ENCODE results near the gene FRMD1. TPM values are rescaled to one million over a fixed set of nuclear protein-coding genes. Genes with fewer than 3 reads are reported as not detected.

Gene FRMD1
- total and polyA plus RNA-seq, 5 experiments from 2014 or later = not detected

GRCh38 chr6:168061269-168062210 is 17.5 kb downstream of the FRMD1 start:
- Mint-ChIP-seq H3K4me3 (no peak overlapping the region), H3K27me3 (peaks cover 0 to 3% (median 0%) of the 10 kb centered on the region in 5 donors), H3K9me3 (peaks cover 0 to 2% (median 0%) of the 10 kb centered on the region in 9 donors), H3K36me3 (no peaks in the 10 kb centered on the region), H3K27ac (peak overlapping the region in 2 of 10 donors; percentile 21 to 57), H3K4me1 (peaks cover 0 to 2% (median 0%) of the 10 kb centered on the region in 4 donors)
- no peak for ATAC-seq
- DNase-seq = no peak
- POLR2A ChIA-PET = no interaction called here

GRCh38 chr6:168060521-168060931 is 18.5 kb downstream of the FRMD1 start:
- POLR2A ChIA-PET = no interaction called here
- Mint-ChIP-seq H3K4me3 (no peak overlapping the region), H3K4me1 (peaks cover 0 to 2% (median 0%) of the 10 kb centered on the region in 4 donors), H3K27ac (no peak overlapping the region), H3K36me3 (no peaks in the 10 kb centered on the region), H3K27me3 (peaks cover 0 to 2% (median 0%) of the 10 kb centered on the region in 5 donors), H3K9me3 (peaks cover 0 to 2% (median 0%) of the 10 kb centered on the region in 9 donors)
- DNase-seq (no peak), ATAC-seq (no peak)

GRCh38 chr6:168058691-168059551 is 20.1 kb downstream of the FRMD1 start:
- DNase-seq (no peak), ATAC-seq (no peak)
- no peak overlapping the region for H3K27ac Mint-ChIP-seq
- no peak overlapping the region for H3K4me3 Mint-ChIP-seq
- peaks cover 0 to under 1% (median 0%) of the 10 kb centered on the region in 9 donors for H3K9me3 Mint-ChIP-seq
- H3K36me3 Mint-ChIP-seq = no peaks in the 10 kb centered on the region
- POLR2A ChIA-PET = no interaction called here
- peaks cover 0 to 2% (median 0%) of the 10 kb centered on the region in 5 donors for H3K27me3 Mint-ChIP-seq
- H3K4me1 Mint-ChIP-seq = peaks cover 0 to 2% (median 0%) of the 10 kb centered on the region in 4 donors

- no peaks in the 10 kb centered on the region for H3K36me3 Mint-ChIP-seq
- H3K4me1 Mint-ChIP-seq = peaks cover 0 to 2% (median 0%) of the 10 kb centered on the region in 4 donors
- H3K27me3 Mint-ChIP-seq = peaks cover 0 to 2% (median 0%) of the 10 kb centered on the region in 5 donors
- H3K4me3 Mint-ChIP-seq = no peak overlapping the region
- POLR2A ChIA-PET = no interaction called here
- no peak for ATAC-seq
- H3K27ac Mint-ChIP-seq = no peak overlapping the region
- H3K9me3 Mint-ChIP-seq = no peaks in the 10 kb centered on the region
- no peak for DNase-seq
Measured at GRCh38 chr6:168057836-168058235, 21.2 kb downstream of the FRMD1 start.

GRCh38 chr6:168056892-168057527 is 22.0 kb downstream of the FRMD1 start:
- Mint-ChIP-seq H3K9me3 (no peaks in the 10 kb centered on the region), H3K4me1 (peaks cover 0 to 2% (median 0%) of the 10 kb centered on the region in 4 donors), H3K27me3 (peaks cover 0 to 2% (median 0%) of the 10 kb centered on the region in 5 donors), H3K36me3 (no peaks in the 10 kb centered on the region), H3K27ac (no peak overlapping the region), H3K4me3 (no peak overlapping the region)
- no peak for DNase-seq
- no peak for ATAC-seq
- POLR2A ChIA-PET = no interaction called here

- Mint-ChIP-seq H3K36me3 (no peaks in the 10 kb centered on the region), H3K27ac (no peak overlapping the region), H3K4me1 (no peaks in the 10 kb centered on the region), H3K9me3 (no peaks in the 10 kb centered on the region), H3K27me3 (peaks cover 0 to 2% (median 0%) of the 10 kb centered on the region in 5 donors), H3K4me3 (no peak overlapping the region)
- POLR2A ChIA-PET = no interaction called here
- ATAC-seq = no peak
- DNase-seq = peak in 1 of 10 donors; percentile 47
Measured at GRCh38 chr6:168055696-168056489, 23.1 kb downstream of the FRMD1 start.

GRCh38 chr6:168054765-168055560 is 24.0 kb downstream of the FRMD1 start:
- DNase-seq = peak in 1 of 10 donors; percentile 35
- Mint-ChIP-seq H3K36me3 (no peaks in the 10 kb centered on the region), H3K9me3 (no peaks in the 10 kb centered on the region), H3K4me3 (no peak overlapping the region), H3K27me3 (peaks cover 0 to 2% (median 0%) of the 10 kb centered on the region in 5 donors), H3K4me1 (no peaks in the 10 kb centered on the region), H3K27ac (no peak overlapping the region)
- POLR2A ChIA-PET = no interaction called here
- ATAC-seq = no peak

GRCh38 chr6:168053957-168054471 is 25.0 kb downstream of the FRMD1 start:
- Mint-ChIP-seq H3K27me3 (no peaks in the 10 kb centered on the region), H3K4me1 (no peaks in the 10 kb centered on the region)
- ATAC-seq = no peak

GRCh38 chr6:168053086-168053956 is 25.7 kb downstream of the FRMD1 start:
- H3K27me3 Mint-ChIP-seq = no peaks in the 10 kb centered on the region
- no peak overlapping the region for H3K27ac Mint-ChIP-seq
- POLR2A ChIA-PET = no interaction called here
- no peaks in the 10 kb centered on the region for H3K9me3 Mint-ChIP-seq
- DNase-seq = no peak
- H3K4me1 Mint-ChIP-seq = no peaks in the 10 kb centered on the region
- ATAC-seq = no peak
- H3K36me3 Mint-ChIP-seq = no peaks in the 10 kb centered on the region
- no peak overlapping the region for H3K4me3 Mint-ChIP-seq

More at GRCh38 chr6:168053957-168054471, 25.0 kb downstream of the FRMD1 start:
- Mint-ChIP-seq H3K9me3 (no peaks in the 10 kb centered on the region), H3K27ac (no peak overlapping the region), H3K4me3 (no peak overlapping the region), H3K36me3 (no peaks in the 10 kb centered on the region)
- POLR2A ChIA-PET = no interaction called here
- no peak for DNase-seq

GRCh38 chr6:168052291-168052891 is 26.6 kb downstream of the FRMD1 start:
- H3K9me3 Mint-ChIP-seq = no peaks in the 10 kb centered on the region
- DNase-seq = no peak
- H3K4me3 Mint-ChIP-seq = no peak overlapping the region
- no peaks in the 10 kb centered on the region for H3K36me3 Mint-ChIP-seq
- POLR2A ChIA-PET = no interaction called here
- H3K27ac Mint-ChIP-seq = no peak overlapping the region
- no peaks in the 10 kb centered on the region for H3K27me3 Mint-ChIP-seq
- no peak for ATAC-seq
- H3K4me1 Mint-ChIP-seq = no peaks in the 10 kb centered on the region
